ENCODE results near the gene CRELD2. TPM values are rescaled to one million over a fixed set of nuclear protein-coding genes. Genes with fewer than 3 reads are reported as not detected.

The CRELD2 gene
- total RNA-seq, 1 experiment from 2014 or later, result 88.0 TPM

DNA sequence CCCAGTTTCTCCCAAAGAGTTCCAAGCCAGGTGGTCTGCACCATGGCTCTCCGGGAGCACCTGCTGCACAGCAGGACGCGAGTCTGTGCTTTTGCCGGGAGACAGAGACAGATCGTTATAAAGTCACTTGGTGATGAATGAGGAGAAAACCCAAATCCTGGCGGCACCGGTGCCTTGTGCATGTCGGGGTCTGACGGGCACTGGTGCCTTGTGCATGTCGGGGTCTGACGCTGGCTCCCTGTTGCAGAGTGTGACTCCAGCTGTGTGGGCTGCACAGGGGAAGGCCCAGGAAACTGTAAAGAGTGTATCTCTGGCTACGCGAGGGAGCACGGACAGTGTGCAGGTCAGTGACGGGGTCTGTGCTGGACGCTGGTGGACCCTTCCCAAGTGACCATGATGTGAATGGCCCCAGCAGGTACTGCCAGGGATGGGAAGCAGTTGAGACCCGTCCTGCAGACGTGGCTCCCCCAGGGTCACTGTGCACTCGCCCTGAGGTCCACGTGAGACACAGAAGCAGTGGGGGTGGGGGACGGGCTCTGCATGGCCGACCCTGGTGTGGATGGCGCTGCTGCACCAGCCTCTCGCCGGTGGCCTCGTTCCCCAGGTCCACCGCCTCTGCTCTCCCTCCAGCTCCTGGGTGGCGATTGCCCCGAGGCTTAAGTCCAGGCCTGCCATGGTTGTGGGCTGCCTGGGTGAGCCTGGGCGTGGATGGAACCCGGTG lies 5.8 kb downstream of the CRELD2 start:
- Histone ChIP-seq H3K4me3 (no peak overlapping the region), H3K9me3 (replicated peaks) (no peaks in the 10 kb centered on the region)
- DNase-seq (ENCODE audit: low read depth in 1 of 2, low spot score in 2 of 2), result no peak

GRCh38 chr22:49925525-49926128 lies 7.2 kb downstream of the CRELD2 start:
- Histone ChIP-seq H3K27ac (no peak overlapping the region), H3K4me3 (no peak overlapping the region), H3K4me1 (replicated peaks) (peaks cover 13% of the 10 kb centered on the region), H3K9me3 (replicated peaks) (0 out of 2 replicates have a peak, but pooled peaks cover 5% of the 10 kb centered on the region), H3K36me3 (peaks cover 10% of the 10 kb centered on the region), H3K27me3 (replicated peaks) (no peaks in the 10 kb centered on the region)
- DNase-seq (ENCODE audit: low read depth in 1 of 2, low spot score in 2 of 2), result no peak

More for the DNA sequence above, 5.8 kb downstream of the CRELD2 start:
- peaks cover 3% of the 10 kb centered on the region for H3K4me1 ChIP-seq (replicated peaks)
- no peaks in the 10 kb centered on the region for H3K27me3 ChIP-seq (replicated peaks)
- H3K27ac ChIP-seq, result no peak overlapping the region
- H3K36me3 ChIP-seq, result peaks cover 21% of the 10 kb centered on the region

DNA sequence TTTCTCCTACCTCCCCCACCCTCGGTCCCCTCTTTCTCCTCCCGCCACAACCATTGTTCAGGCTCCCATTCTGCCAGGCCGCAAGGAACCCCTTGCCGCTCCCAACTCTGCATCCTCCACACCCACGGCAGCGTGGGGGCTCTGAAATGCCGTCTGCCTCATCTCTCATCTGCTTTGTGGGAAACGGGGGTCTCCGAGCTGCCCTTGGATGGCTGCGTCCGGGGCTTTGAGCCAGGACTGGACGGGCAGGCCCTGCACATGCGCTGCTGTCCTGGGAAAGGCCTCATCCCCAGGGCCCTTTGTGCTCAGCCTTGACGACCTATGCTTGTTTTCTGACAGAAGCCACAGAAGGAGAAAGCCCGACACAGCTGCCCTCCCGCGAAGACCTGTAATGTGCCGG lies 8.5 kb downstream of the CRELD2 start:
- H3K9me3 ChIP-seq (replicated peaks), result 0 out of 2 replicates have a peak, but pooled peaks cover 5% of the 10 kb centered on the region
- peaks cover 15% of the 10 kb centered on the region for H3K4me1 ChIP-seq (replicated peaks)
- no peaks in the 10 kb centered on the region for H3K27me3 ChIP-seq (replicated peaks)
- H3K27ac ChIP-seq, result no peak overlapping the region
- DNase-seq (ENCODE audit: low read depth in 1 of 2, low spot score in 2 of 2), result no peak
- no peaks in the 10 kb centered on the region for H3K36me3 ChIP-seq
- H3K4me3 ChIP-seq, result no peak overlapping the region

DNA sequence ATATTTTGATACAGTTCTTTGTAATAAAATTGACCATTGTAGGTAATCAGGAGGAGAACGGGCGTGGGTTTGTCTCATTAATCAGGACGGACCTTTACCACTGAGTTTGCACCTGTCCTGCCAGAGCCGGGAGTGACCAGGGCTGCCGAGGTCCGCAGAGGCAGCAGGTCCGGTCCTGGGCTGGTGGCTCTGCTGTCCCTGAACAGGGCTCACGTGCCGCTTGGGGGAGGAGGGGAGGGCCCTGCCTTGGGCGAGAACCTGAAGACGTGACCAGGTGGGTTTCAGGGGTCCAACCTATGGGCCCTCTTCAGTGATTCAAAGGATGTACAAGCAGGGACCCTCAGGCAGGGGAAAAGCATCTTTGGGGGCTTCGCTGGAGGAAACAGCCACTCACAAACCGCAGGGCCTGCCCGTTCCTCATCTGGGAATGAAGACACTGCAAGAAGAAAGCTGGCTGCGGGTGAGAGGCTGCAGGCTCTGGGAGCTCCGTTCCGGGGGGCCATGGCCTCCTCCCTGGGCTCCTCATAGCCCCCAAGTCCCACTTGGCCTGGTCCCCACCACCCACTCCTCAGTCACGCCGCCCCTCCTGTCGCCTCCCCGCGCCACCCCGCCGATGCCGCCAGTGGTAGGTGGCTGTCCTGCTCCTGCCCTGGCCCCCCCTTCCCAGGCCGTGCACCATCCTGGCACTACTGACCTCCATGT lies 9.2 kb downstream of the CRELD2 start:
- H3K4me3 ChIP-seq, result no peak overlapping the region
- H3K27me3 ChIP-seq (replicated peaks), result no peaks in the 10 kb centered on the region
- H3K27ac ChIP-seq, result no peak overlapping the region
- 0 out of 2 replicates have a peak, but pooled peaks cover 5% of the 10 kb centered on the region for H3K9me3 ChIP-seq (replicated peaks)
- no peak for DNase-seq (ENCODE audit: low read depth in 1 of 2, low spot score in 2 of 2)
- H3K36me3 ChIP-seq, result no peaks in the 10 kb centered on the region
- peaks cover 15% of the 10 kb centered on the region for H3K4me1 ChIP-seq (replicated peaks)

DNA sequence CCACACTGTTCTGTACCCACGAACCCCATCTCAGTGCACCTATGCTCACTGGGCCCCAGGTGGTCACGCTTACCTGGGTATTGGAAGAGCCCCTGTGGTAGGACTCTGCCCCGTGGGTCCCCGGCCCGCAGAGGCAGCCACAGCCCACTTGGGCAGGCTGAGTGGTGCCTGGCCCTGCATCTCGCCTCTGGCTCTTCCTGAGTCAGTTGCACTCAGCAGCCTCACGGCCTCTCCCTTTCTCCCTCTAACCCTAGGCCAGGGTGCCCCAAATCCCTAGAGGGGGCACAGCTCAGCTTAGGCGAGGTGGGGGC lies 9.7 kb downstream of the CRELD2 start:
- no peak overlapping the region for H3K27ac ChIP-seq
- H3K27me3 ChIP-seq (replicated peaks), result no peaks in the 10 kb centered on the region
- H3K4me1 ChIP-seq (replicated peaks), result peaks cover 15% of the 10 kb centered on the region
- no peak for DNase-seq (ENCODE audit: low read depth in 1 of 2, low spot score in 2 of 2)
- no peaks in the 10 kb centered on the region for H3K36me3 ChIP-seq
- 0 out of 2 replicates have a peak, but pooled peaks cover 5% of the 10 kb centered on the region for H3K9me3 ChIP-seq (replicated peaks)
- H3K4me3 ChIP-seq, result no peak overlapping the region

GRCh38 chr22:49928555-49929210 lies 10.2 kb downstream of the CRELD2 start:
- no peaks in the 10 kb centered on the region for H3K27me3 ChIP-seq (replicated peaks)
- H3K36me3 ChIP-seq, result no peaks in the 10 kb centered on the region
- no peak for DNase-seq (ENCODE audit: low read depth in 1 of 2, low spot score in 2 of 2)
- no peak overlapping the region for H3K27ac ChIP-seq
- peaks cover 15% of the 10 kb centered on the region for H3K4me1 ChIP-seq (replicated peaks)
- H3K9me3 ChIP-seq (replicated peaks), result 0 out of 2 replicates have a peak, but pooled peaks cover 5% of the 10 kb centered on the region
- no peak overlapping the region for H3K4me3 ChIP-seq

GRCh38 chr22:49929211-49929979 lies 11.0 kb downstream of the CRELD2 start:
- Histone ChIP-seq H3K36me3 (no peaks in the 10 kb centered on the region), H3K27me3 (replicated peaks) (no peaks in the 10 kb centered on the region), H3K27ac (no peak overlapping the region), H3K9me3 (replicated peaks) (0 out of 2 replicates have a peak, but pooled peaks cover 5% of the 10 kb centered on the region), H3K4me1 (replicated peaks) (peaks cover 20% of the 10 kb centered on the region), H3K4me3 (no peak overlapping the region)
- no peak for DNase-seq (ENCODE audit: low read depth in 1 of 2, low spot score in 2 of 2)

DNA sequence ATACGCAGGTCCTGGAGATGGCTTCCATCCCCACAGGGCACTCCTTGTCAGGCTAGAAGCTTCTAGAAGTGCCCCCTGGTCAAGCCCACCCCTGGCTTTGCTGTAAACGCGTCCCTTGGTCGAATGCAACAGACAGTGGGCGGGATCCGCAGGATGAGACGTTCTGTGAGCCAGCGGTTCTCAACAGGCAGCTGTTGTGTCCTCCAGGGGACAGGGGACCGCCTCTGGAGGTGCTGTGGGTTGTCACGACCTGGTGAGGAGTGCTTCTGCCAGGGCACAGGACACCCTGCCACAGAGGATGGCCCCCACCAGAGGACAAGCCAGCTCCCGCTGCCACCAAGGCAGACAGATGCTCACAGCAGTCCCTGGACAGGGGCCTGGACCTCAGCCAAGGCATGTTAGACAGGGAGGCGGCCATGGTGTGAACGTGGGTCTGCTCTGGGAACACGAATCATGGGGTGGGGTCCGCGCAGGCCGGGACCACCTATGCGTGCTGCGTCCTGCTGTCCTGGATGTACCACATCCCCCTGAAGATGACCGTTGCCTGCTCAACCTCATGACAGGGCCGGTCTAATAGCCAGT lies 11.7 kb downstream of the CRELD2 start:
- no peak for DNase-seq (ENCODE audit: low read depth in 1 of 2, low spot score in 2 of 2)
- Histone ChIP-seq H3K27me3 (replicated peaks) (no peaks in the 10 kb centered on the region), H3K27ac (no peak overlapping the region), H3K9me3 (replicated peaks) (0 out of 2 replicates have a peak, but pooled peaks cover 5% of the 10 kb centered on the region), H3K36me3 (no peaks in the 10 kb centered on the region), H3K4me3 (no peak overlapping the region), H3K4me1 (replicated peaks) (peaks cover 27% of the 10 kb centered on the region)

GRCh38 chr22:49930596-49931412 lies 12.4 kb downstream of the CRELD2 start:
- H3K9me3 ChIP-seq (replicated peaks), result 0 out of 2 replicates have a peak, but pooled peaks cover 5% of the 10 kb centered on the region
- H3K4me1 ChIP-seq (replicated peaks), result peaks cover 27% of the 10 kb centered on the region
- no peaks in the 10 kb centered on the region for H3K27me3 ChIP-seq (replicated peaks)
- no peak overlapping the region for H3K4me3 ChIP-seq
- peak; percentile 66 to 75 for DNase-seq (ENCODE audit: low read depth in 1 of 2, low spot score in 2 of 2)
- no peaks in the 10 kb centered on the region for H3K36me3 ChIP-seq
- no peak overlapping the region for H3K27ac ChIP-seq

GRCh38 chr22:49933236-49934159 lies 15.1 kb downstream of the CRELD2 start:
- Histone ChIP-seq H3K27ac (no peak overlapping the region), H3K4me1 (replicated peaks) (peaks cover 34% of the 10 kb centered on the region), H3K27me3 (replicated peaks) (no peaks in the 10 kb centered on the region), H3K36me3 (no peaks in the 10 kb centered on the region), H3K9me3 (replicated peaks) (0 out of 2 replicates have a peak, but pooled peaks cover 5% of the 10 kb centered on the region), H3K4me3 (no peak overlapping the region)
- no peak for DNase-seq (ENCODE audit: low read depth in 1 of 2, low spot score in 2 of 2)

GRCh38 chr22:49934160-49934890 lies 15.9 kb downstream of the CRELD2 start:
- 0 out of 2 replicates have a peak, but pooled peaks cover 5% of the 10 kb centered on the region for H3K9me3 ChIP-seq (replicated peaks)
- H3K27ac ChIP-seq, result no peak overlapping the region
- H3K27me3 ChIP-seq (replicated peaks), result no peaks in the 10 kb centered on the region
- H3K4me3 ChIP-seq, result no peak overlapping the region
- no peaks in the 10 kb centered on the region for H3K36me3 ChIP-seq
- DNase-seq (ENCODE audit: low read depth in 1 of 2, low spot score in 2 of 2), result no peak
- peaks cover 34% of the 10 kb centered on the region for H3K4me1 ChIP-seq (replicated peaks)

Data from SJSA1 (cell line).